Activated gamma-delta T cell (primary cell): ENCODE results near the gene SFTPA2.
"Not testable (repeated sequence)": the region's sequence is repeated elsewhere in the genome, so short reads cannot be mapped to it uniquely, and the experiment has no call there.

Source experiments
- DNase-seq: peaks from one replicate; lab custom pipeline; 2025; lab: John Stamatoyannopoulos, UW

The SFTPA2 gene

DNA sequence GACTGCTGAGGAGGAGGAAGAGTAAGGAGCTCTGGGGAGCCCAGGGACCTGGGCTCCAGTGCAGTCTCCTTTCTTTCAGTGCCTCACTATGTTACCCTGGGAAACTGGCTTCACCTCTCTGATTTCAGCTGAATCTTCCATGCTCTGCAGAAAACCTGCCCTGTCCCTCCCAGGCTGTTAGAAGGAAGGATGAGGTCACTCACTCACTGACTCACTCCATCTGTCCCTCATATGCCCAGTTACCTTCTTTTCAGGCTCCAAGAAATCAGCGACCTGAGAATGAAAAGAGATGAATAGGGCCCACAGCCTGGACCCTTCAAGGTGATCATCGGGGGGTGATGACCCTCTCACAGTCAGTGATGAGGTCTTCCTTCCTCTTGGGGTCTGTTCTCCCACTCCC is 481 bp downstream of the SFTPA2 start:
- DNase-seq = no peak

DNA sequence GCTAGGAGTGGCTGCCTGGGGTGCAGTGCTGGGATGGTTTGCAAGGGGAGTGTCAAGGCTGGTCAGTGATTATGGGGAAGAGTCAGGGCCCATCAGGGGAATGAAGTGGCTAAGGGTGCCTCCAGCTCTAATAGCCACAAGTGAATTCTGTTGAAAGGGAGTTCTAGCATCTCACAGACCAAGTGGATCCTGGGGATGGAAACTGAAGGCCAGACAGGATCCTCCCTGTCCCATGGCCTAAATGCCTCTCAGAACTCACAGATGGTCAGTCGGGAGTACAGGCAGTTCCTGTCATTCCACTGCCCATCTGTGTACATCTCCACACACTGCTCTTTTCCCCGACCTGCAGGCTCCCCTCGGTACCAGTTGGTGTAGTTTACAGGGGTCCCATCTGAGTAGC is 3.2 kb downstream of the SFTPA2 start:
- not testable (repeated sequence) for DNase-seq

DNA sequence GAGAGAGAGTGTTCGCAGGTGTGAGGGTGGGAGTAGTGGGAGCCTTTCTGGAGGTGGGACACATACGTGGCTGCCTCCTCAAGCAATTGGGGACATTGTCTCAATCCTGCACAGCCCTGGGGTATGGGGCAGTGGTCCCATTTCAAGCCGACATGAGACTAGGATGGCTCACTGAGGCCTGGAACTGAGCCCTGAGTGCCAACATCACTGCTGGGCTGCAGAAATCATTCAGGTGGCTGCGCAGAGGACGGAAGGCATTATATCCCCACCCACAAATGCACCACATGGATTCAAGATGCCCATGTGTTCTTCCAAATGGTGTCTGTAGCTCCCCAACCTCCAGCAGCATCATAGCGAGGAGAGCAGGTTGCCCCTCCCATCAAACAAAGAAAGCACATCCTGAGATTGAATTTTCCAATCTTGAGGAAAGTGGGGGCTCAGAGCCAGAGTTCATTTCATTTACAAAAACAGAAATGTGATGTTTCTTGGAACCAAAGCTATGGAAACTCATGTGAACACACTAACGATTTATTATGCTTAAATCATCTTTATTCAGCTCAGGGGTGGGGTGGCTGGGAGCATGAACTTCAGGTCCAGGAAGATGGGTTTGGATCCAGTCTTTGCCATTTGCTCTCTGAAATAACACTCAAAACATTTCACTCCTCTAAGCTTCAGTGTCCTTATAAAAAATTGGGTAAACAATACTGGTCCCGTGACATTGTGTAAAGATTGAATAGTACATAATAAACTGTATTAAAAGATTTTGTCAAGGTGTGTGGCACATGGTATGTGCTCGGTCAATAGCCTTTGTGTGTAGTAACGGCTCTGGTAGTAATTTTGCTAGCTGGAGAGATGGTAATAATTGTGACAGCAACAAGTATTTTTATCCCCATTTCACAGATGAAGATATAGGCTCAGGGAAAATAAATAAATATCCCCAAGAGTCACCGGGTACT is 4.6 kb downstream of the SFTPA2 start:
- no peak for DNase-seq

DNA sequence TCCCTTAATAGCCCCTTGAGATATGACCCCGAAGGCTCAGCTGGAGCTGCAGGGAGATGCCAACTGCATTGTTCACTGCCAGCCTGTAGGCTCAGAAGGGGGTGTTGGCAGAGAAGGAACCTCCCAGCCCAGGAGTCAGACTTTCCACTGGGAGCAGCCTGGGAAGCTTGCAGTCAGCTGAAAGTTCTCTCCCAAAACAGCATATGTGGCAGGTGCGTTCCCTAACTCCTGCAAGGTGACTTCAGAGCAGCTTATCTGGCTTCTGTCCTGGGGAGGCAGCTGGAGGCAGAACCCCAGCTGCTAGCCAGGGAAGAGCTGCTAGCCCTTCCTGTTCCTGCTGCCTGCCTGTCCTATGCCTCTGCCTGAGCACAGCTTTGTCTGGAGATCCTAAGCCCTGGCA is 8.1 kb downstream of the SFTPA2 start:
- DNase-seq = no peak

DNA sequence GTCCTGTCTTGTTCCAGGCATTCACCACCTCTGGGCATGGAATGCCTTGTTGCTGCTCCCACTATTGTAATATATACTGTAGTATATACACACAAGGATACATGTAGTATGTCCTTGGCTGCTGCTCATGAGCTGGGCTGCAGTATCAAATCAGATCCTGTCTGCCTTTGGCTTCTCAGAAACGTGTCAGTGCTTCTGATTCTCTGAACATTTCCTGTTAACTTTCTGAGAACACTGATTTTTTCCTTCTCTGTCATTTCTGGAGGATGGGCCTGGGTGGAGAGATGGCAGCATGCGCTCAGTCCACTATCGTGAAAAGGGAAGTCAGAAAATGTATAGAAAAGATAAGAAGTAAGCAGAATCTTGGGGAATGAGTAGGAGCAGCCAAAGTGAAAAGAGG is 12.2 kb downstream of the SFTPA2 start:
- no peak for DNase-seq

DNA sequence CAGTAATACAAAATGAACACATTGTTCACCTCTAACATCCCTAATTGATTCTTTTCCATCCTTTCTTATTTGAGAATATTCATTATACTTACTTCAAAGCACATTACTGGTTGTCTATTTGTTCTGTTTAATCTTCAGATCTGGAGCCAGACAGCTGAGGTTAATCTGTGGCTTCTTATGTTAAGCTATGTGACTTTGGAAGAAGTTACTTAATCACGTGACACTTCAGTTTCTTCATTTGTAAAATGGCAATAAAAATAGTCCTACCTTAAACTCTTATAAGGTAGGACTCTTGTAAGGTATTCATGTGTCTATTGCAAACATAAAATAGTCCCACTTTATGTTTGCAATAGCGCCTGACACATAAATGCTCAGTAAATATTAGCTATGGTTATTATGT is 13.1 kb downstream of the SFTPA2 start:
- not testable (repeated sequence) for DNase-seq

DNA sequence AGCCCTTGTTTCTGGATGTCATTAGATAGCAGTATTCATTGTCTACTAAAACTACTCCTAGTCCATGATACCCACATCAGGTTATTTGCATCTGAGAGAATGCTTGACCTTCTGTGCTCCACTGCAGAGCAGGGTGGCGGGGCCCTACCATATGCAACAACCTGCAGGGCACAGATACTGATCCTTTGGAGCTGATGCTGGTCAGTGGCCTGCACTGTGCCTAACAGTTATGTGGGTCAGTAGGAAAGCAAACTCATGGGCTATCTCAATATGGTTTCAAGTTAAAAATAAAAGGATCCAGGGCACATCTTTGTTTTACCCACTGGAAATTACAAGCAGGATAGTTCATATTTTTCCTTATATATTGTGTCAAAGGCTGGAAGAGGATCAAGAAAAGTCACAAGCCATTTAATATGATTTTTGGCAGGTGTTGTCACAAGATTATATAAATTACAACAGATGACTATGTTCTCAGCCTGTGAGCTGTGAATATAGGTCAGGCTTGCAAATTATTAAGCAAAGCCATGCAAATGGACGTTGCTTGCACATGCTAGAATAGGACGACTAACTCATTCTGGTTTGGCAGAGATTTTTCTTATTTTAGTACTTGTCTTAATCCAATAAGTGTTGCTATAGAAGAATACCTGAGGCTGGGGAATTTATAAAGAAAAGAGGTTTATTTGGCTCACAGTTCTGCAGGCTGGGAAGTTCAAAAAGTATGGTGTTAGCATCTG is 15.1 kb downstream of the SFTPA2 start:
- not testable (repeated sequence) for DNase-seq

DNA sequence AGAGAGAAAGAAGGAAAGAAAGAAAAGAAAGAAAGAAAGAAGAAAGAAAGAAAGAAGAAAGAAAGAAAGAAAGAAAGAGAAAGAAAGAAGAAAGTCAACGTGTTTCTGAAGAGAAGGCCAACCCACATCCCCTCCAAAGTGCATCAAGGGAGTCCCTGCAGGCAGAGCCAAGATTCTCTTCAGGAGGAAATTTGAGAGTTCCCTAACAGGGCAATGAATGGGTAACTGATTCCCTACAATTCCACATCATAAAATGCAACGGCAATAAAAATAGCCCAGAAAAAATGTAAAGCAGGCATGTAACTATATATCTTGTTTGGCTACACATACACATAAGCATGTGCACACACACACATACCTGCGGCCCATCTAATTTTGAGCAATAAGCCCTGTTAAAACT is 15.8 kb downstream of the SFTPA2 start:
- not testable (repeated sequence) for DNase-seq

DNA sequence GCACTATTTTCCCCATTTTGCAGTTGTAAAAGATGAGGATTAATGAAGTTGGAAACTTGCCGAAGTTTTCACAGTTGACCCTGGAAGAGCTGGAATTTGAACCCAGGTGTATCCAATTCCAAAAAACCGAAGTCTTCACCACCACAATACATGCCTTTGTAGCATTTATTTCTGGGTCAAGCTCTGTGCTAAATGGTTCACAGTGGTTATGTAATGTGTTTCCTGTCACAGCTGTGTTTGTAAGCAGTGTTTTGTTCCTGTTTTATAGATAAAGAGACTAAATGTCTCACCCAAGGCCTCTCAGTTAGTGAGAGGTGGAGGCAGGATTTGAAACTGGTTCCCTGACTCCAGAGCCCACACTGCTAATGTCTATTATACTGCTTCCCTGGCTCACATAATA is 17.6 kb downstream of the SFTPA2 start:
- no peak for DNase-seq

DNA sequence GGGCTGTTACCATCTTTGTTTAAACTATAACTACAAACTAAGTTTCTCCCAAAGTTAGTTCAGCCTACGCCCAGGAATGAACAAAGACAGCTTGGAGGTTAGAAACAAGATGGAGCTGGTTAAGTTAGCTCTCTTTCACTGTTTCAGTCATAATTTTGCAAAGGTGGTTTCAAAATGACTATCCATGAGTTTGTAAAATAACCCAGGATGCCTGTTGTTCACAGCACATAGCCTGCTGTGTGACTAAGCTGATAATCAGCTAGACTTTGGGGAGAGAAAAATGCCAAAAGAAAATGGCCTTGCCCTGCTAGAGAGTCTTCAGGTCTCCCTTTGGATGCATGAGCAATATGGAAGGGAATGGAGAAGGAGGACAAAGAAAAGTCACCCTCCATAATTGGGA is 19.3 kb downstream of the SFTPA2 start:
- not testable (repeated sequence) for DNase-seq

DNA sequence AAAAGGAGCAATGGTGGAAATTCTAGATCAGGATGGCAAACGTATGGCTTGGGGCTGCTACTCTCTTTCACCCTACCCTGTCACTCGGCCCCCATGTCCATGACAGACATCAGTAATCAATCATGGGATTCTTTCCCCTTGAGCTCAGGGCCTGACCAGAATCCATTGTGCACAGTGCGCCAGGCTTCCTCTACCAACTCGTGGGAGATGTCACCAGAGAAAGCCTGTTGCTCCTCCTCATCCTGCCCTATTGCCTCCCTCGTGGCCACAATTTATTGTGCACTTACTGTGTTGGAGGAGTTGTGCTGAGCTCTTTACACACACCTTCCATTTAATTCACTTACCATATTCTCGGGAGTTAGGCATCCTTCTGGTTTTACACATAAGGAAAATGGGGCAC is 21.9 kb downstream of the SFTPA2 start:
- not testable (repeated sequence) for DNase-seq

DNA sequence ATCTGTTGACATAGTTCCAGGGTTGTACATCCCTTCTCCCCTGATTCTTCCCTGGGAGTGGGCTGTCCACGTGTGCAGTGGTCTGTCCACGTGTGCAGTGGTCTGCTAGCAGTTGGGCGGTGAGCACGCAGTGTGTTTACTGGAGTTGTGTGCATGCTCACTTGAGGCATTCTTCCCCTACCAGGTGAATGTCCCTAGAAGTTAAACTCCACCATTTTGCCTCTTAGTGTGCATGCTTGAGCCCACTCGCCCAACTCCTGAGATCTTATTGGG is 26.4 kb downstream of the SFTPA2 start:
- not testable (repeated sequence) for DNase-seq

DNA sequence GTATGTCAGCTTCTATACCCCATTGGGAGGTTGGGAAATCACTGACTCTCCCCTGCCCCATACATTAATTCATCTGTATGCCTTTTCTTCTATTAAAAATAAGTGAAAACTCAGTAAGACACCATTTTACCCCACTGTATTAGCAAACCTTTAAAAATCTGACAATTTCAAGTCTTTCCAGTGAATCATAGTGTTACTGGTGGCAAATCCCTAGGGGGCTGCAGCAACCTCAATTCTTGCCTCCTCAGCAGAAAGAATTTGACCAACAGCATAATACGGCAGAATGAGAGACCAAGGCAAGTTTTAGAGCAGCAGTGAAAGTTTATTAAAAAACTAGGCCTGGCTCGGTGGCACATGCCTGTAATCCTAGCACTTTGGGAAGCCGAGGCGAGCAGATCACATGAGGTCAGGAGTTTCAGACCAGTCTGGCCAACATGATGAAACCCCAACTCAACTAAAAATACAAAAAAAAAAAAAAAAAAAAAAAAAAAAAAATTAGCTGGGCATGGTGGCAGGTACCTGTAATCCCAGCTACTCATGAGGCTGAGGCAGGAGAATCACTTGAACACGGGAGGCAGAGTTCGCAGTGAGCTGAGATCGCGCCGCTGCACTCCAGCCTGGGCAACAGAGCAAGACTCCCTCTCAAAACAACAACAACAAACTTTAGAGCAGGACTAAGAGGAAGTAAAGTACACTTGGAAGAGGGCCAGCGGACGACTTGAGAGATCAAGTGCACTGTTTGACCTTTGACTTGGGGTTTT is 26.9 kb downstream of the SFTPA2 start:
- not testable (repeated sequence) for DNase-seq

DNA sequence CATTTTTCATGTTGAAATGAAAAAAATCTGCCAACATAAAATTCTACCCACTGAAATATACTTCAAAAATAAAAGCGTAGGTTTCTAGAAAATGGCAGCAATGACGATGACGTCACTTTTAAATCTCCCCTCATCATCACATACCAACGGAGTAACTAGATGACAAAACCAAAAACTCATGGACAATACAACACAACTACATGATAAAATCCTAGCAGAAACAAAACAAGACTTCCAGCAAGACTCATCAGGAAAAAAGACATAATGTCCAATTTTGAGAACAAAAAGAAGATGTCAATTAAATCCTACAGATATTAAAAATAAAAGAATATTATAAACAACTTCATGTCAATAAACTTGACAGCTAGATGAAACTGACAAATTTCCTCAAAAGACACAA is 31.9 kb downstream of the SFTPA2 start:
- DNase-seq = not testable (repeated sequence)

DNA sequence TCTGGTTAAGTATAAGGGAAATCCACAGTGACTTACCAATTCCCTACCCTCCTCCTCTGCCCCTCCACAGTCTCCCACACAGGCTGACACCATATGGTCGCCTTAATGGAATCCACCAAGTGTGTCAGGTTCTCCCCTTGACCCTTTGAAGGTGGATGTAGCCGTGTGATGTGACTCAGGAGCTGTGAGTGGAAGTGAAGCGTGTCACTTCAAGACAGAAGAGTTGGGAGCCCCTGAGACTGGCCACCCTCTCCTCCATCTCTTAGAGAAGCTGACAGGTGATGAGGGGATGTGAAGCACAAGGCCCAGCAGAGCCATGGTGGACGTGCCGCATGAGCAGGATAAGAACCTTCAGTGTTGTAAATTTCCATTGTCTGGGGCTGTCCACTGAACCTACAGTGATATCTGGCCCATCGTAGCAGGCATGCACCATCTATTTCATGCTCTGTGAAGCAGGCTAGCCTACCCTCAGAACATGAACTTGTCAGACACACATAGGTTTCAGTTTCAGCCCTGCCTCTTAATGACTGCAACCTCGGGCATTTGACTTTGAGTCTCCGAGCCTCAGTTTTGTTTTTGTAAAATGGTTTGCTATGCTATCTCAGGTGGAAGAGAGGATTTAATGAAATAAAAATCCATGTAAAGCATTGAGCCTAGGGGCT is 35.0 kb downstream of the SFTPA2 start:
- not testable (repeated sequence) for DNase-seq

DNA sequence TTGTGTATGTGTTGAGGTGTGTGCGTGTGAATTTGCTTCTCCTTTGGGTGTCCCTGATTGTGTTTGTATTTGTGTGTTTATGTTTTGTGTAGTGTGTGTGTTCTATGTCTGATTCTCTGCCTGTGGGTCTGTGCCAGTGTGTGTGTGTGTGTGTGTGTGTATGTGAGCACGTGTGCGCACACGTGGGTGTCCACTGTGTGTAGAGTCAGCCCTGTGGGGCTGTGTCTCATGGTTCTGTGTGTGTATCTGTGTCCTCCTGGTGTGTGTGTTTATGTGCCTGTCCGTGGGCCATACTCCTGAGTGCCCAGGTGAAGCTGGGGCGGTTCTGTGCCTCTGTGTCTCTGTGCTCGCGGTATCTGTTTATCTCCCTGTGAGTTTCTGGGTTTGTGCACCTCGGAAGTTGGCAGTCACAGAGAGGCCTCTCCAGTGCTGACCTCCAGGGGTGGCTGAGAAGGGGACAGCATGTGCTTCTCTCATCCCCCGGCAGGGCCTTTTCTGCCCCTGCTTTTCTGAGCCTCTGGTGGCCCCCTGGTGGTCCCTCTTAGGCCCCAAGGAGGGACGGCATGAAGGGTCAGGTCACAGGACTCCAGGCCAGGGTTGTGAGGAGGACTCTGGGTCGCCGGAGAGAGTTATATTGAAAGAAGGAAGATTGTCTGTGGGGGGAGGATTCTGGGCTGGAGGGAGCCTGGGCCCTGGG is 36.9 kb downstream of the SFTPA2 start:
- not testable (repeated sequence) for DNase-seq

DNA sequence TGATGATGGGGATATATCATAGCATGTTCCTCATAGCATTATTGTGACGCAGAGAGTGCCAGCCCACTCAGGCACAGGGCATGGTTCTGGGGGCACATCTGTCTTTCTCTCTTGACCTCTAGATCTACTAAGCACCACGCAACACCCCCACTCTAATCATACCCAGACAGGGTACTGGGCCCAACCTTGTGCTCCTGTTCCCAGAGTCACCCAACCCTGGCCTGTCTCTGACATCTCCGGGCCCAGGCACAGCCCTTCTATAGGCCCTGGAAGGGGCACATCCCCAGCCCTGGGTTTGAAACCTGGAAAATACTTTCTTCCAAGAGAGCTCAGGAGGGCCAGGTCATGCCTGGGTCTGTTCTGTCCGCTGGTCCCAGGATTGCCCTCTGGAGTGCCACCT is 37.7 kb downstream of the SFTPA2 start:
- DNase-seq = not testable (repeated sequence)

DNA sequence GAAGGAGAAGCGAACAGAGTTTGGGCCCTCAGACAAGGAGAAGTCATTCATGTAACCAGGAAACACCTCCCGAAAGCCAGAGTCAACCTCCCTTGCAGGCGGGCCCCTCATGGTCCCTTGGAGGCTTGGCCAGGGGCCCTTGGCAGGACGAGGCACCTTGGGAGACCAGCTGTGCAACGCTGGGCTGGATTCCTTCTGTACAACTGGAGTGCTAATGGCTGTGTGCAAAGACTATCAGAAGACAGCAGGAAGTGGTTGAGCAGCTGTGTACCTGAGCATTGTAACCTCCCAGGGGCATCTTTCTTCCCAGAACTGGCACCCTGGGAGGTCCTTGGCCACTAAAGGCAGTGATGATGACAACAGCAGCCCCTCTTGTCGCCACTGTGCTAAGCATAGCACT is 38.5 kb downstream of the SFTPA2 start:
- not testable (repeated sequence) for DNase-seq

DNA sequence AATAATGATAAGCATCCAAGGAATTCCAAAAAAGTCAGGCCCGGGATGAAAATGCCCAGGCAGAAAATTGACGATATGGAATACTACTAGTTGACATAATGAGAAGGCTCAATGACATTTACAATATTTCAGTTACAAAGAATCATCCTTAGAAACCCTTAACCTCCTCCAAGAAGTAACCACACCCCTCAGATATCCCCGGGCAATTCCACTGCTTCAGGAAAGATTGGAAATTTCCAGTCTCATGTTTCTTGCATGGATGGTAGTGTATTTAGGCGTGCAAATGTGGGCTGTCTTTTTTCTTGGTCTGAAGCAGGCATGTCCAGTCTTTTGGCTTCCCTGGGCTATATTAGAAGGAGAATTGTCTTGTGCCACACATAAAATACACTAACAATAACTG is 42.6 kb downstream of the SFTPA2 start:
- not testable (repeated sequence) for DNase-seq

DNA sequence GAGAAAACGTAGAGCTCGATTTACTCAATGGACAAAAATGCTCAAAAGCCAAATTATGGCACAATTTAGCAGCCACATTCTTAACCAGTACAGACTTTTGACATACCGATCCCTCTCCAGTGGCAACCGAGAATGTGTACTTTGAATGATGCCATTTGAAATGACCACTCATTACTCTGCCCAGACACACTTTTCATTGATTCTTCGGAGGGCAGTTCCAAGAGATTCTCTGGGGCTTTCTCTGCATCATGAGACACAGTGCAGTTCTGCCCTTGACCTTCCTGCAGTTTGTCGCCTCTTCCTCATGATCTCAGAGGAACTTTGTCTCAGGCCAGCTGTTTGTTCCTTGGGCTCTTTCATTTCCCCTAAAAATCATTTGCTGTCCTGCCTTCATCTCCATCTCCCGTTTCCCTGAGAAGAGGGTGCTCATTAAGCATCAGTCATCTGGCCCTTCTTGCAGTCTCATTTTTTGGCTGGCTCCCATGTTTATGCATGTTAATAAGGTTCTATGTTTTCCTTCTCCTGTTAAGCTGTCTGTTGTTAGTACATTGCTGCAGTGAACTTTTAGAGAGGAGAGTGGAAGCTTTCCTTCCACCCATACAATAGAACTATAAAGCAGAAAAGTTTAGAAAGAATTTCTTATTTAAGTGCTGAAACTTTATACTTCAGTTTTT is 43.5 kb downstream of the SFTPA2 start:
- not testable (repeated sequence) for DNase-seq
